Measurements from ENCODE around the gene RIMBP2. TPM values are rescaled to one million over a fixed set of nuclear protein-coding genes. Genes with fewer than 3 reads are reported as not detected.

The RIMBP2 gene
- total and polyA plus RNA-seq, 2 donors (not counting 1 experiment from before 2014, with no cell fraction given), result 0.17 TPM; not detected in 1

GRCh38 chr12:130421896-130422295 lies 294.2 kb downstream of the RIMBP2 start:
- H3K27ac ChIP-seq (ENCODE audit: insufficient read depth, low read length), result no peak overlapping the region
- H3K9me3 ChIP-seq (ENCODE audit: control insufficient read depth, insufficient read depth, low read depth, low read length), result no peaks in the 10 kb centered on the region
- TF ChIP-seq EZH2 (IDR thresholded peaks at IDR 0.05; ENCODE audit: low read length, missing control alignments), result no peak
- TF ChIP-seq, protein P1, sequence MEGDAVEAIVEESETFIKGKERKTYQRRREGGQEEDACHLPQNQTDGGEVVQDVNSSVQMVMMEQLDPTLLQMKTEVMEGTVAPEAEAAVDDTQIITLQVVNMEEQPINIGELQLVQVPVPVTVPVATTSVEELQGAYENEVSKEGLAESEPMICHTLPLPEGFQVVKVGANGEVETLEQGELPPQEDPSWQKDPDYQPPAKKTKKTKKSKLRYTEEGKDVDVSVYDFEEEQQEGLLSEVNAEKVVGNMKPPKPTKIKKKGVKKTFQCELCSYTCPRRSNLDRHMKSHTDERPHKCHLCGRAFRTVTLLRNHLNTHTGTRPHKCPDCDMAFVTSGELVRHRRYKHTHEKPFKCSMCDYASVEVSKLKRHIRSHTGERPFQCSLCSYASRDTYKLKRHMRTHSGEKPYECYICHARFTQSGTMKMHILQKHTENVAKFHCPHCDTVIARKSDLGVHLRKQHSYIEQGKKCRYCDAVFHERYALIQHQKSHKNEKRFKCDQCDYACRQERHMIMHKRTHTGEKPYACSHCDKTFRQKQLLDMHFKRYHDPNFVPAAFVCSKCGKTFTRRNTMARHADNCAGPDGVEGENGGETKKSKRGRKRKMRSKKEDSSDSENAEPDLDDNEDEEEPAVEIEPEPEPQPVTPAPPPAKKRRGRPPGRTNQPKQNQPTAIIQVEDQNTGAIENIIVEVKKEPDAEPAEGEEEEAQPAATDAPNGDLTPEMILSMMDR (conservative IDR thresholded peaks at IDR 0.05 in 1 of 2, IDR thresholded peaks at IDR 0.05 in 1 of 2; ENCODE audit: low read depth in 1 of 2, low read length in 2 of 2), result no peak
- H4K20me1 ChIP-seq (ENCODE audit: control insufficient read depth, extremely low read depth, insufficient read depth, low read length), result no peaks in the 10 kb centered on the region
- H2AFZ ChIP-seq (ENCODE audit: low read length), result no peak overlapping the region
- no peaks in the 10 kb centered on the region for H3K27me3 ChIP-seq (ENCODE audit: control insufficient read depth, insufficient read depth, low read length)
- no peaks in the 10 kb centered on the region for H3K36me3 ChIP-seq (ENCODE audit: control insufficient read depth, insufficient read depth, low read length)
- no peaks in the 10 kb centered on the region for H3K4me1 ChIP-seq (ENCODE audit: control insufficient read depth, extremely low read depth, insufficient read depth, low read length)
- no peak overlapping the region for H3K9ac ChIP-seq (ENCODE audit: insufficient read depth, low read length)
- H3K79me2 ChIP-seq (ENCODE audit: control insufficient read depth, insufficient read depth, low read length), result no peaks in the 10 kb centered on the region
- no peak overlapping the region for H3K4me3 ChIP-seq (replicated peaks in 1 of 4; ENCODE audit: control extremely low read depth in 1 of 4, insufficient read depth in 1 of 4, low read depth in 3 of 4, low read length in 4 of 4)
- no peak overlapping the region for H3K4me2 ChIP-seq (ENCODE audit: extremely low read depth, insufficient read depth, low read length)
- no peak for DNase-seq (ENCODE audit: low read depth in 2 of 2)

DNA sequence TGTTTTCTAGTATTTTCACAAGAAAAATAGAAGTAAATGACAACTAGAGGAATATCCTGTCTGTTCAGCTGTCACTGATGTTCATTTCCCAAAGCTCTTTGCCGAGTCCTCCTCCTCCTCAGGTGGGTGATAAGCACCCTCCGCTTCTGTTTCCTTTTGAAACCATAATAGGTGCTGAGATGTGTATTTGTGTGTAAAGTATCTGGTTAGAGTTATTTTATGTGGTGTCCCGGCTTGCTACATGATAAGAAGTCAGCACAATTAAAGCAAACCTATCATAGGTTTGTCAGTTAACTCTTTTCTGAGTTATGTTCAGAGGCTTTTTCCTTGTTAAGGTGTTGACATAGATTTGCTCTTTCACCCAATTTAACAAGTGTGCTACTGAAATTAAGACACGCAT lies 296.0 kb downstream of the RIMBP2 start:
- no peaks in the 10 kb centered on the region for H4K20me1 ChIP-seq (ENCODE audit: control insufficient read depth, extremely low read depth, insufficient read depth, low read length)
- no peaks in the 10 kb centered on the region for H3K27me3 ChIP-seq (ENCODE audit: control insufficient read depth, insufficient read depth, low read length)
- no peaks in the 10 kb centered on the region for H3K79me2 ChIP-seq (ENCODE audit: control insufficient read depth, insufficient read depth, low read length)
- H3K4me3 ChIP-seq (replicated peaks in 1 of 4; ENCODE audit: control extremely low read depth in 1 of 4, insufficient read depth in 1 of 4, low read depth in 3 of 4, low read length in 4 of 4), result no peak overlapping the region
- no peak overlapping the region for H2AFZ ChIP-seq (ENCODE audit: low read length)
- no peak for TF ChIP-seq EZH2 (IDR thresholded peaks at IDR 0.05; ENCODE audit: low read length, missing control alignments)
- TF ChIP-seq, protein P1 (conservative IDR thresholded peaks at IDR 0.05 in 1 of 2, IDR thresholded peaks at IDR 0.05 in 1 of 2; ENCODE audit: low read depth in 1 of 2, low read length in 2 of 2), result no peak
- H3K9ac ChIP-seq (ENCODE audit: insufficient read depth, low read length), result no peak overlapping the region
- no peak overlapping the region for H3K4me2 ChIP-seq (ENCODE audit: extremely low read depth, insufficient read depth, low read length)
- no peak for DNase-seq (ENCODE audit: low read depth in 2 of 2)
- no peak overlapping the region for H3K27ac ChIP-seq (ENCODE audit: insufficient read depth, low read length)
- no peaks in the 10 kb centered on the region for H3K36me3 ChIP-seq (ENCODE audit: control insufficient read depth, insufficient read depth, low read length)
- no peaks in the 10 kb centered on the region for H3K4me1 ChIP-seq (ENCODE audit: control insufficient read depth, extremely low read depth, insufficient read depth, low read length)
- no peaks in the 10 kb centered on the region for H3K9me3 ChIP-seq (ENCODE audit: control insufficient read depth, insufficient read depth, low read depth, low read length)

DNA sequence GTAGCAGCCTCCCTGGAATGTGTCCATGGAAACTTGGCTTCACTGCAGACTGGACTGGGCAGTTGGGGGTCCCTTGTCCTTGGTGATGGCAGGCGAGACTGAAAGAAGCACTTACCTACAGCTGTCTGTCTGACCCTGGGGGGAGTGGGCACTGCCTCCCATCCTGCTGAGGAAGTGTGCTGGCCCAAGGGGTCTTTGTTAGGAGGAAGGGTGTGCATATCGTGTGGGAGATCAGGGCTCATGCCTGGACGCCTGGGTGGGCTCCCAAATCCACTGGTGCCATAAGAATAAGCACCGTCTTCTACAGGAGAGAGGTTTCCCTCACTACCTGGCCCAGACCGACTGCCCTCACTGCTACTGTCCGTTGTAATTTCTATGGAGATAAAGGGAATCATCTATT lies 297.0 kb downstream of the RIMBP2 start:
- no peaks in the 10 kb centered on the region for H4K20me1 ChIP-seq (ENCODE audit: control insufficient read depth, extremely low read depth, insufficient read depth, low read length)
- DNase-seq (ENCODE audit: low read depth in 2 of 2), result no peak
- no peaks in the 10 kb centered on the region for H3K36me3 ChIP-seq (ENCODE audit: control insufficient read depth, insufficient read depth, low read length)
- H3K79me2 ChIP-seq (ENCODE audit: control insufficient read depth, insufficient read depth, low read length), result no peaks in the 10 kb centered on the region
- no peaks in the 10 kb centered on the region for H3K4me1 ChIP-seq (ENCODE audit: control insufficient read depth, extremely low read depth, insufficient read depth, low read length)
- H3K4me2 ChIP-seq (ENCODE audit: extremely low read depth, insufficient read depth, low read length), result no peak overlapping the region
- H3K4me3 ChIP-seq (replicated peaks in 1 of 4; ENCODE audit: control extremely low read depth in 1 of 4, insufficient read depth in 1 of 4, low read depth in 3 of 4, low read length in 4 of 4), result no peak overlapping the region
- H3K9me3 ChIP-seq (ENCODE audit: control insufficient read depth, insufficient read depth, low read depth, low read length), result no peaks in the 10 kb centered on the region
- H3K27ac ChIP-seq (ENCODE audit: insufficient read depth, low read length), result no peak overlapping the region
- no peak overlapping the region for H2AFZ ChIP-seq (ENCODE audit: low read length)
- no peaks in the 10 kb centered on the region for H3K27me3 ChIP-seq (ENCODE audit: control insufficient read depth, insufficient read depth, low read length)
- no peak overlapping the region for H3K9ac ChIP-seq (ENCODE audit: insufficient read depth, low read length)
- TF ChIP-seq, protein P1 (conservative IDR thresholded peaks at IDR 0.05 in 1 of 2, IDR thresholded peaks at IDR 0.05 in 1 of 2; ENCODE audit: low read depth in 1 of 2, low read length in 2 of 2), result no peak
- TF ChIP-seq EZH2 (IDR thresholded peaks at IDR 0.05; ENCODE audit: low read length, missing control alignments), result no peak

Measured in fibroblast of lung (primary cell).